Measurements from ENCODE around the gene LPCAT2. TPM values are rescaled to one million over a fixed set of nuclear protein-coding genes. Genes with fewer than 3 reads are reported as not detected.

Gene LPCAT2
- total RNA-seq, 1 donor from 2014 or later, result 11.3 TPM

DNA sequence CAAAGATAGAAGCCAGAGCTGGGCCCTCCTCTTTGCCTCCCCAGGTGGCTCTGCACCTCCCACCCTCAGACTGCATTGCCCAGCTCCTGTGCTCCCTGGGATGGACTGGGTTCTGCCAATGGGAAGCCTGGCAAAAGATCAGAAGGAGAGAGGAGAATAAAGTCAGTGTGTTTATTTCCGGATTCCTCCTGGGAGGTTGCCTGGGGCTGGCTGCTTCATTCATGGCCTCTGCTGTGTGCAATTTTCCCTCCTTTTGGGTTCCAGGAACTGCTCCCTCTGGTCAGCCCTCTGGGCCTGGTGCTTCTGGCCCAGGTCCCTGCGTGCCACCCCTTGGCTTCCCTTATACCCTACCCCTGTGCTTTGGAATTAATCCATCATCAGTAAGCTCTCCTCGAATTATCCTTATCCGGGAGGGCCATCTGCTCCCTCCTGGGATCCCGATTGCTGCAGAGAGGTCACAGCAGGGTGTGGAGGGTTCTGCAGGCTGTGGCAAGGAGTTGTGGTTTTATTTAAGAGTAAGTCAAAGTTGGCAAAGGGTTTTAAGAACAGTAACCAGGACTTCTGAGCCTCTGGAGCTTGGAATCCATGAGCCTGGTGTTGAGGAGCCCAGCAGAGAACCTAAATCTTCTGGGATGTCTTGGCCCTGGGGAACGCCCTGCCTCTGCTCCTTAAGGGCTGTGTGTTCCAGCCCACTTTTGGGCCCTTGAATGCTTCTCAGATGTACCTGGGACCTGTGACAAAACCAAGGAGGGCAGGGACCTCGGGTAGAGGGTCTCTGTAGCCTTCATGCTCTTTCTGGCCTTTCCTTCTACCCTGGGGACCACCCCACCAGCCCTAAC, 38.1 kb upstream of the LPCAT2 start:
- intact Hi-C loops (cut with DNase I), result no loop called here
- no peak for DNase-seq (ENCODE audit: extremely low spot score in 2 of 2)

DNA sequence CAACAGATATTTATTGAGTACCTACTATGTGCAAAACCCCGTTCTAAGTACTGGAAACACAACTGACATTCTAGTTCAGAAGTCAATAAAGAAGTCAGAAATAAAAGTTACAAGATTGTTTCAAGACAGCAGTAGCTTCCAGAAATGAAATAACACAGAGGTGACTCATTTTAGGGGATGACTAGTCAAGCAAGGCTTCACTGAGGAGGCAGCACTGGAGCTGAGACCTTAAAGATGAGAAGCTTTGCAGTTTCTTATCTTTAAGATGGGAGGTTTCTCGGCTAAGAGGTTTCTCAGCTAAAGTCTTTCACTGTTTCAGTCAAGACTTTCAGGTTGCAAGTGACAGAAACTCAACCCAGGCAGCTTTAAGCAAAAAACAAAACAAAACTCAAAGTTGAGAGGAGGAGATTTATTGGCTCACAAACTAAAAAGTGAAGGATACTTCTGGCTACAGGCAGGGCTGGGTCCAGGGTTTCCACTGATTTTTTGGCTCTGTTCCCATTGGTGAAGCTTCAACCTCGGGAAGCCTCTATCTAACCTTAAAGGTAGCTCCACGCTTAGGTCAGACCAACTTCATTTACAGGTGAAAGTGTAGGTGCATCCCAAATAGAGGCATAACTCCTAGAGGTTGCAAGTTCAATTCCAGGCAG, 37.3 kb upstream of the LPCAT2 start:
- intact Hi-C loops (cut with DNase I), result no loop called here
- Histone ChIP-seq H3K9me3 (no peaks in the 10 kb centered on the region), H3K27ac (peak overlapping the region; percentile 80), H3K36me3 (no peaks in the 10 kb centered on the region), H3K27me3 (no peaks in the 10 kb centered on the region), H3K4me1 (peaks cover 28% of the 10 kb centered on the region), H3K4me3 (no peak overlapping the region)
- no peak for DNase-seq (ENCODE audit: extremely low spot score in 2 of 2)
- TF ChIP-seq, protein P1, sequence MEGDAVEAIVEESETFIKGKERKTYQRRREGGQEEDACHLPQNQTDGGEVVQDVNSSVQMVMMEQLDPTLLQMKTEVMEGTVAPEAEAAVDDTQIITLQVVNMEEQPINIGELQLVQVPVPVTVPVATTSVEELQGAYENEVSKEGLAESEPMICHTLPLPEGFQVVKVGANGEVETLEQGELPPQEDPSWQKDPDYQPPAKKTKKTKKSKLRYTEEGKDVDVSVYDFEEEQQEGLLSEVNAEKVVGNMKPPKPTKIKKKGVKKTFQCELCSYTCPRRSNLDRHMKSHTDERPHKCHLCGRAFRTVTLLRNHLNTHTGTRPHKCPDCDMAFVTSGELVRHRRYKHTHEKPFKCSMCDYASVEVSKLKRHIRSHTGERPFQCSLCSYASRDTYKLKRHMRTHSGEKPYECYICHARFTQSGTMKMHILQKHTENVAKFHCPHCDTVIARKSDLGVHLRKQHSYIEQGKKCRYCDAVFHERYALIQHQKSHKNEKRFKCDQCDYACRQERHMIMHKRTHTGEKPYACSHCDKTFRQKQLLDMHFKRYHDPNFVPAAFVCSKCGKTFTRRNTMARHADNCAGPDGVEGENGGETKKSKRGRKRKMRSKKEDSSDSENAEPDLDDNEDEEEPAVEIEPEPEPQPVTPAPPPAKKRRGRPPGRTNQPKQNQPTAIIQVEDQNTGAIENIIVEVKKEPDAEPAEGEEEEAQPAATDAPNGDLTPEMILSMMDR (IDR thresholded peaks at IDR 0.05), result no peak
- TF ChIP-seq POLR2AphosphoS5 (IDR thresholded peaks at IDR 0.05; ENCODE audit: insufficient read depth in 1 of 2, low read depth in 1 of 2) (peak in 1 of 2 donors; percentile 9), POLR2A (IDR thresholded peaks at IDR 0.05) (no peak)

More for the DNA sequence above, 38.1 kb upstream of the LPCAT2 start:
- Histone ChIP-seq H3K36me3 (no peaks in the 10 kb centered on the region), H3K27ac (peak overlapping the region; percentile 80), H3K4me3 (no peak overlapping the region), H3K9me3 (no peaks in the 10 kb centered on the region), H3K4me1 (peaks cover 23% of the 10 kb centered on the region), H3K27me3 (no peaks in the 10 kb centered on the region)
- TF ChIP-seq, protein P1 (IDR thresholded peaks at IDR 0.05), result no peak
- TF ChIP-seq POLR2A (IDR thresholded peaks at IDR 0.05), result no peak
- TF ChIP-seq POLR2AphosphoS5 (IDR thresholded peaks at IDR 0.05; ENCODE audit: insufficient read depth in 1 of 2, low read depth in 1 of 2), result no peak

DNA sequence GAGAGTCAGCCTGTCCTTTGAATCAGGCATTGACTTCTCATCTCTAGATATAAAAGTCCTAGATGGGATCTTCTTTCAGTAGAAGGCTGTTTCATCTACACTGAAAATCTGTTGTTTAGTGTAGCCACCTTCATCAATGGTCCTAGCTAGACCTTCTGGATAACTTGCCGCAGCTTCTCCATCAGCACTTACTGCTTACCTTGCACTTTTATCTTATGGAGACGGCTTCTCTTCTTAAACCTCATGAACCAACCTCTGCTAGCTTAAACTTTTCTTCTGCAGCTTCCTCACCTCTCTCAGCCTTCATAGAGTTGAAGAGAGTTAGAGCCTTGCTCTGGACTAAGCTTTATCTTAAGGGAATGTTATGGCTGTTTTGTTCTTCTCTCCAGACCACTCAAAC, 35.3 kb upstream of the LPCAT2 start:
- intact Hi-C loops (cut with DNase I), result no loop called here
- Histone ChIP-seq H3K27ac (peak overlapping the region; percentile 94), H3K36me3 (no peaks in the 10 kb centered on the region), H3K4me1 (peaks cover 31% of the 10 kb centered on the region), H3K4me3 (no peak overlapping the region), H3K27me3 (no peaks in the 10 kb centered on the region), H3K9me3 (no peaks in the 10 kb centered on the region)
- TF ChIP-seq POLR2AphosphoS5 (IDR thresholded peaks at IDR 0.05; ENCODE audit: insufficient read depth in 1 of 2, low read depth in 1 of 2), result no peak
- TF ChIP-seq POLR2A (IDR thresholded peaks at IDR 0.05), result no peak
- TF ChIP-seq, protein P1 (IDR thresholded peaks at IDR 0.05), result no peak
- no peak for DNase-seq (ENCODE audit: extremely low spot score in 2 of 2)

DNA sequence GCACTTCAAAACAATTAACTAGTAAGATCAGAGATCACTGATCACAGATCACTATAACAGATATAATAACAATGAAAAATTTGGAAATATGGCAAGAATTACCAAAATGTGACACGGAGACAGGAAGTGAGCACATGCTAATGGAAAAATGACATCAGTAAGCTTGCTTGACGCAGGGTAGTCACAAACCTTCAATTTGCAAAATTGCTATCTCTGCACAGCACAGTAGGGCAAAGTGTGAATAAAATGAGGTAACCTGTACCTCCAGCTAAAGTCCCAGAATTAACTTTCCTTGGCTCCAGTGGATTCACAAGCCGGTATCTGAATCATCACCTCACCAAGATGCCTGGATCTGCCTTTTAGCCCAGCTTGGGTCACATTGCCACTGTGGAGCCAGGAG, 34.1 kb upstream of the LPCAT2 start:
- intact Hi-C loops (cut with DNase I), result no loop called here
- Histone ChIP-seq H3K27ac (peak overlapping the region; percentile 94), H3K4me3 (no peak overlapping the region), H3K4me1 (peaks cover 31% of the 10 kb centered on the region), H3K36me3 (no peaks in the 10 kb centered on the region), H3K27me3 (no peaks in the 10 kb centered on the region), H3K9me3 (no peaks in the 10 kb centered on the region)
- no peak for DNase-seq (ENCODE audit: extremely low spot score in 2 of 2)
- no peak for TF ChIP-seq POLR2A (IDR thresholded peaks at IDR 0.05)
- TF ChIP-seq, protein P1 (IDR thresholded peaks at IDR 0.05), result no peak
- TF ChIP-seq POLR2AphosphoS5 (IDR thresholded peaks at IDR 0.05; ENCODE audit: insufficient read depth in 1 of 2, low read depth in 1 of 2), result no peak

DNA sequence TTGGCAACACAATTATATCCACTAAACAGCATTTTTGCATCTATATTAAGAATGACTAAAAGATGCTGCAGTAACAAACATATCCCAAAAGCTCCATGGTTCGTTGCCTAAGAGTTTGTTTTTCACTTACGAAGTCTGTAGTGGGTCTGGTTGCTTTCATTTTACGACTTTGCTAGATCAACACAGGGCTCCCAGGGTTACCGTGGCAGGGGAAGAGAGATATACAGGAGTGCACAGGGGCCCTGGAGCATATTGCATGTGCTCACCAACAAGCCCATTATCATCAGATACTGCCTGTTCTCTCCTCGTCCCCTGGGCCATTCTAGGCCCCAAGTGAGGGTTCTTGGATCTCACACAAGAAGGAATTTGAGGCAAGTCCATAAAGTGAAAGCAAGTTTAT, 33.0 kb upstream of the LPCAT2 start:
- Histone ChIP-seq H3K27ac (peak overlapping the region; percentile 94), H3K36me3 (no peaks in the 10 kb centered on the region), H3K27me3 (no peaks in the 10 kb centered on the region), H3K9me3 (no peaks in the 10 kb centered on the region), H3K4me1 (peaks cover 22% of the 10 kb centered on the region), H3K4me3 (no peak overlapping the region)
- TF ChIP-seq POLR2AphosphoS5 (IDR thresholded peaks at IDR 0.05; ENCODE audit: insufficient read depth in 1 of 2, low read depth in 1 of 2), result peak in 1 of 2 donors; percentile 24
- TF ChIP-seq, protein P1 (IDR thresholded peaks at IDR 0.05), result no peak
- no peak for DNase-seq (ENCODE audit: extremely low spot score in 2 of 2)
- intact Hi-C loops (cut with DNase I), result no loop called here

All from vagina (tissue), 2 donors.